ENCODE results near the gene RCL1. TPM values are rescaled to one million over a fixed set of nuclear protein-coding genes. Genes with fewer than 3 reads are reported as not detected.
A peak's percentile ranks its signal among the peaks of the same experiment; 100 is the strongest.

Gene RCL1
- total RNA-seq, 2 experiments from 2014 or later = 24.5 to 28.6 TPM

GRCh38 chr9:4804531-4805016, 11.8 kb downstream of the RCL1 start:
- ChIA-PET CTCF (no interaction called here), POLR2A (interaction anchor here (0.6 to 3.0 kb wide), 2 partner anchors 11 to 185 kb away, joined by 4 to 12 read pairs; partner anchors contain the start of gene RCL1)
- H3K4me1 Mint-ChIP-seq (ENCODE audit: low read depth) = peaks cover 33% of the 10 kb centered on the region
- no peaks in the 10 kb centered on the region for H3K27me3 Mint-ChIP-seq
- peaks cover 58% of the 10 kb centered on the region for H3K36me3 Mint-ChIP-seq (ENCODE audit: low read depth)
- H3K27ac Mint-ChIP-seq = no peak overlapping the region
- intact Hi-C loops (cut with micrococcal nuclease) = no loop called here
- H3K4me3 Mint-ChIP-seq = no peak overlapping the region
- DNase-seq = no peak
- TF ChIP-seq CTCF (IDR thresholded peaks at IDR 0.05) = no peak
- peaks cover 26% of the 10 kb centered on the region for H3K9me3 Mint-ChIP-seq
- no peak for ATAC-seq

- no peak for DNase-seq
- Mint-ChIP-seq H3K27me3 (no peaks in the 10 kb centered on the region), H3K4me1 (ENCODE audit: low read depth) (peaks cover 29% of the 10 kb centered on the region), H3K36me3 (ENCODE audit: low read depth) (peaks cover 60% of the 10 kb centered on the region), H3K27ac (no peak overlapping the region), H3K4me3 (no peak overlapping the region), H3K9me3 (peaks cover 26% of the 10 kb centered on the region)
- CTCF ChIA-PET = no interaction called here
- TF ChIP-seq CTCF (IDR thresholded peaks at IDR 0.05) = no peak
- POLR2A ChIA-PET = interaction anchor here (3.0 kb wide), 1 partner anchor 12 kb away, joined by 12 read pairs; the partner anchor contains the start of gene RCL1
- no peak for ATAC-seq
- intact Hi-C loops (cut with micrococcal nuclease) = no loop called here
Measured at GRCh38 chr9:4805191-4805918, 12.6 kb downstream of the RCL1 start.

- Mint-ChIP-seq H3K4me1 (ENCODE audit: low read depth) (peaks cover 47% of the 10 kb centered on the region), H3K9me3 (peaks cover 36% of the 10 kb centered on the region), H3K27ac (no peak overlapping the region), H3K27me3 (no peaks in the 10 kb centered on the region), H3K36me3 (ENCODE audit: low read depth) (peaks cover 68% of the 10 kb centered on the region), H3K4me3 (no peak overlapping the region)
- intact Hi-C loops (cut with micrococcal nuclease) = no loop called here
- peak; percentile 17 for ATAC-seq
- TF ChIP-seq CTCF (IDR thresholded peaks at IDR 0.05) = no peak
- POLR2A ChIA-PET = no interaction called here
- DNase-seq = no peak
- CTCF ChIA-PET = interaction anchor here (2.4 kb wide), 1 partner anchor 13 kb away, joined by 8 read pairs; no protein-coding TSS in a partner anchor
Measured at GRCh38 chr9:4810565-4810964, 17.8 kb downstream of the RCL1 start.

GRCh38 chr9:4811824-4812223, 19.1 kb downstream of the RCL1 start:
- peaks cover 52% of the 10 kb centered on the region for H3K4me1 Mint-ChIP-seq (ENCODE audit: low read depth)
- no peak overlapping the region for H3K27ac Mint-ChIP-seq
- peaks cover 23% of the 10 kb centered on the region for H3K9me3 Mint-ChIP-seq
- intact Hi-C loops (cut with micrococcal nuclease) = no loop called here
- peaks cover 58% of the 10 kb centered on the region for H3K36me3 Mint-ChIP-seq (ENCODE audit: low read depth)
- ATAC-seq (no peak), DNase-seq (no peak)
- ChIA-PET CTCF (interaction anchor here (2.4 kb wide), 1 partner anchor 14 kb away, joined by 8 read pairs; no protein-coding TSS in a partner anchor), POLR2A (interaction anchor here (1.0 to 1.7 kb wide), 2 partner anchors 16 to 39 kb away, joined by 3 read pairs; no protein-coding TSS in a partner anchor)
- no peaks in the 10 kb centered on the region for H3K27me3 Mint-ChIP-seq
- no peak for TF ChIP-seq CTCF (IDR thresholded peaks at IDR 0.05)
- no peak overlapping the region for H3K4me3 Mint-ChIP-seq

GRCh38 chr9:4812858-4813257, 20.1 kb downstream of the RCL1 start:
- H3K36me3 Mint-ChIP-seq (ENCODE audit: low read depth) = peaks cover 52% of the 10 kb centered on the region
- ATAC-seq (no peak), DNase-seq (no peak)
- H3K27ac Mint-ChIP-seq = no peak overlapping the region
- no peaks in the 10 kb centered on the region for H3K27me3 Mint-ChIP-seq
- ChIA-PET CTCF (interaction anchor here (2.4 kb wide), 1 partner anchor 15 kb away, joined by 8 read pairs; no protein-coding TSS in a partner anchor), POLR2A (interaction anchor here (1.7 kb wide), 1 partner anchor 17 kb away, joined by 3 read pairs; no protein-coding TSS in a partner anchor)
- no peak for TF ChIP-seq CTCF (IDR thresholded peaks at IDR 0.05)
- intact Hi-C loops (cut with micrococcal nuclease) = no loop called here
- peaks cover 46% of the 10 kb centered on the region for H3K4me1 Mint-ChIP-seq (ENCODE audit: low read depth)
- no peak overlapping the region for H3K4me3 Mint-ChIP-seq
- H3K9me3 Mint-ChIP-seq = peaks cover 17% of the 10 kb centered on the region

Data from activated CD8-positive, alpha-beta T cell treated with anti-CD3 and anti-CD28 coated beads for 36 hours (primary cell).